ENCODE measurements around the gene HPCA.

Gene HPCA

GRCh38 chr1:32887623-32888022 is 1.3 kb downstream of the HPCA start:
- intact Hi-C loops (cut with DNase I) = no loop called here
- peak in 3 of 10 donors; percentile 45 to 87 (median 77) for DNase-seq

- DNase-seq = peak in 3 of 10 donors; percentile 21 to 67 (median 29)
Measured at GRCh38 chr1:32888134-32888533, 1.8 kb downstream of the HPCA start.

GRCh38 chr1:32888677-32889420 is 2.6 kb downstream of the HPCA start:
- intact Hi-C loops (cut with DNase I) = no loop called here
- peak in 3 of 10 donors; percentile 60 to 74 (median 73) for DNase-seq

More at GRCh38 chr1:32888134-32888533, 1.8 kb downstream of the HPCA start:
- intact Hi-C loops (cut with DNase I) = no loop called here

GRCh38 chr1:32889731-32890278 is 3.5 kb downstream of the HPCA start:
- intact Hi-C loops (cut with DNase I) = no loop called here
- DNase-seq = peak in 2 of 10 donors; percentile 8 to 22

- peak in 3 of 10 donors; percentile 62 to 76 (median 63) for DNase-seq
- intact Hi-C loops (cut with DNase I) = no loop called here
Measured at GRCh38 chr1:32890516-32891240, 4.4 kb downstream of the HPCA start.

- no peak for DNase-seq
- intact Hi-C loops (cut with DNase I) = no loop called here
Measured at GRCh38 chr1:32891241-32891570, 4.9 kb downstream of the HPCA start.

- intact Hi-C loops (cut with DNase I) = no loop called here
- no peak for DNase-seq
Measured at GRCh38 chr1:32891630-32892029, 5.3 kb downstream of the HPCA start.

GRCh38 chr1:32892368-32893197 is 6.3 kb downstream of the HPCA start:
- intact Hi-C loops (cut with DNase I) = no loop called here
- DNase-seq = peak; percentile 66 to 98 (median 84)

- DNase-seq = peak in 7 of 10 donors; percentile 49 to 91 (median 62)
- intact Hi-C loops (cut with DNase I) = no loop called here
Measured at GRCh38 chr1:32893198-32894018, 7.1 kb downstream of the HPCA start.

- intact Hi-C loops (cut with DNase I) = no loop called here
- DNase-seq = peak in 1 of 10 donors; percentile 68
Measured at GRCh38 chr1:32894019-32894600, 7.8 kb downstream of the HPCA start.

GRCh38 chr1:32894681-32895080 is 8.4 kb downstream of the HPCA start:
- peak in 1 of 10 donors; percentile 54 for DNase-seq
- intact Hi-C loops (cut with DNase I) = no loop called here

- intact Hi-C loops (cut with DNase I) = no loop called here
- peak in 2 of 10 donors; percentile 48 to 73 for DNase-seq
Measured at GRCh38 chr1:32895325-32896215, 9.3 kb downstream of the HPCA start.

- peak in 2 of 10 donors; percentile 37 to 69 for DNase-seq
- intact Hi-C loops (cut with DNase I) = no loop called here
Measured at GRCh38 chr1:32896451-32896850, 10.2 kb downstream of the HPCA start.

- DNase-seq = peak in 2 of 10 donors; percentile 40 to 67
- intact Hi-C loops (cut with DNase I) = no loop called here
Measured at GRCh38 chr1:32897082-32898049, 11.1 kb downstream of the HPCA start.

- DNase-seq = peak in 2 of 10 donors; percentile 37 to 74
- intact Hi-C loops (cut with DNase I) = no loop called here
Measured at GRCh38 chr1:32898056-32898455, 11.8 kb downstream of the HPCA start.

- intact Hi-C loops (cut with DNase I) = no loop called here
- DNase-seq = peak in 2 of 10 donors; percentile 31 to 62
Measured at GRCh38 chr1:32898958-32899357, 12.7 kb downstream of the HPCA start.

All from posterior cingulate gyrus (tissue), 11 donors.